Smooth muscle cell of the brain vasculature (primary cell): ENCODE results near the gene JAKMIP2.
"Not testable (repeated sequence)": the region's sequence is repeated elsewhere in the genome, so short reads cannot be mapped to it uniquely, and the experiment has no call there.

Experiments used
- DNase-seq: peaks from one replicate; pipeline ENCODE4 v3.0.0-alpha.2; 2012; ENCODE audit warnings: low read depth, low spot score

JAKMIP2 gene

GRCh38 chr5:147746986-147747385 is 35.5 kb downstream of the JAKMIP2 start:
- no peak for DNase-seq

- DNase-seq = no peak
Observed at GRCh38 chr5:147743678-147744374, 38.7 kb downstream of the JAKMIP2 start.

- no peak for DNase-seq
Observed at GRCh38 chr5:147743012-147743411, 39.5 kb downstream of the JAKMIP2 start.

GRCh38 chr5:147742151-147742550 is 40.4 kb downstream of the JAKMIP2 start:
- no peak for DNase-seq

GRCh38 chr5:147740864-147741263 is 41.7 kb downstream of the JAKMIP2 start:
- DNase-seq = no peak

- DNase-seq = no peak
Observed at GRCh38 chr5:147737921-147738320, 44.6 kb downstream of the JAKMIP2 start.

- no peak for DNase-seq
Observed at GRCh38 chr5:147735621-147736125, 46.9 kb downstream of the JAKMIP2 start.

- DNase-seq = no peak
Observed at GRCh38 chr5:147734894-147735293, 47.6 kb downstream of the JAKMIP2 start.

GRCh38 chr5:147733075-147733474 is 49.5 kb downstream of the JAKMIP2 start:
- no peak for DNase-seq

- DNase-seq = no peak
Observed at GRCh38 chr5:147732291-147732883, 50.1 kb downstream of the JAKMIP2 start.

- DNase-seq = no peak
Observed at GRCh38 chr5:147731431-147732290, 50.9 kb downstream of the JAKMIP2 start.

GRCh38 chr5:147727200-147727599 is 55.3 kb downstream of the JAKMIP2 start:
- no peak for DNase-seq

- not testable (repeated sequence) for DNase-seq
Observed at GRCh38 chr5:147721191-147721960, 61.2 kb downstream of the JAKMIP2 start.

GRCh38 chr5:147713550-147714295 is 68.8 kb downstream of the JAKMIP2 start:
- no peak for DNase-seq

GRCh38 chr5:147712598-147712997 is 69.9 kb downstream of the JAKMIP2 start:
- no peak for DNase-seq

- no peak for DNase-seq
Observed at GRCh38 chr5:147712019-147712418, 70.5 kb downstream of the JAKMIP2 start.

GRCh38 chr5:147711019-147711418 is 71.5 kb downstream of the JAKMIP2 start:
- DNase-seq = no peak

GRCh38 chr5:147708708-147709107 is 73.8 kb downstream of the JAKMIP2 start:
- no peak for DNase-seq

GRCh38 chr5:147704544-147704943 is 78.0 kb downstream of the JAKMIP2 start:
- DNase-seq = no peak

- DNase-seq = no peak
Observed at GRCh38 chr5:147701468-147701867, 81.1 kb downstream of the JAKMIP2 start.
